Measurements from ENCODE around the gene RUNX2. TPM values are rescaled to one million over a fixed set of nuclear protein-coding genes. Genes with fewer than 3 reads are reported as not detected.

RUNX2 gene
- total and polyA plus RNA-seq, 4 donors = 0.09 to 1.5 (median 0.75) TPM

GRCh38 chr6:45696738-45697137 is 368.6 kb downstream of the RUNX2 start:
- no peaks in the 10 kb centered on the region for H3K36me3 ChIP-seq (ENCODE audit: control insufficient read depth in 4 of 4, insufficient read depth in 3 of 4, low read depth in 1 of 4, low read length in 3 of 4)
- H3K9me3 ChIP-seq (ENCODE audit: control insufficient read depth in 4 of 4, low read length in 3 of 4) = no peaks in the 10 kb centered on the region
- H3K27me3 ChIP-seq (ENCODE audit: control insufficient read depth in 4 of 4, insufficient read depth in 4 of 4, low read length in 3 of 4) = no peaks in the 10 kb centered on the region
- no peak for DNase-seq (ENCODE audit: low spot score)
- TF ChIP-seq HNF4G (IDR thresholded peaks at IDR 0.05) (no peak), FOXA2 (IDR thresholded peaks at IDR 0.05) (no peak), HNF4A (conservative IDR thresholded peaks at IDR 0.05) (no peak), RXRA (IDR thresholded peaks at IDR 0.05) (no peak)
- WGBS = 94% methylated on average over 1 of the region's 1 CpG
- H3K4me1 ChIP-seq (ENCODE audit: control insufficient read depth in 4 of 4, insufficient read depth in 4 of 4, low read length in 3 of 4) = no peaks in the 10 kb centered on the region
- no peak overlapping the region for H3K27ac ChIP-seq (ENCODE audit: low read depth in 1 of 2, low read length in 2 of 2)
- H3K4me3 ChIP-seq (ENCODE audit: low read depth in 1 of 3, low read length in 3 of 3) = no peak overlapping the region
- H3K9ac ChIP-seq (ENCODE audit: low read depth in 1 of 2, low read length in 2 of 2) = no peak overlapping the region

DNA sequence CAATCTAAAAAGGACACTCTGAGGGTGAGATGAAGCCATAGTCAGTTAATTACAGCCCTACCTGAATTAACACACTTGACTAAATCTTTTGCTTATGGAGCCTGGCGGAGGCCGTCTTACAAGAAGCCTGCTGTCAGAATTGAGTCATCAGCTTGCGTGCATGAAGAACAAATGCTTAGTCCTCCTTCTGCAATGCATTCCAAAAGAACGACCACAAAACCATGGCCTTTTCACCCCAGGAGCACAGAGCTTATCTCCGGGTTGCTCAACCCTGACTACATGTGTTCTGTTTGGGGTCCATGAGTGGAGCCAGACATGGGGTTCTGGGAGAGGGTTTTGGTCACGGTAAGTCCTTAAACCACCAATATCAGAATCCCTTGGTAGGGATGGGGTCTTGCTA is 369.5 kb downstream of the RUNX2 start:
- no peaks in the 10 kb centered on the region for H3K27me3 ChIP-seq (ENCODE audit: control insufficient read depth in 4 of 4, insufficient read depth in 4 of 4, low read length in 3 of 4)
- no peaks in the 10 kb centered on the region for H3K4me1 ChIP-seq (ENCODE audit: control insufficient read depth in 4 of 4, insufficient read depth in 4 of 4, low read length in 3 of 4)
- H3K27ac ChIP-seq (ENCODE audit: low read depth in 1 of 2, low read length in 2 of 2) = no peak overlapping the region
- no peaks in the 10 kb centered on the region for H3K36me3 ChIP-seq (ENCODE audit: control insufficient read depth in 4 of 4, insufficient read depth in 3 of 4, low read depth in 1 of 4, low read length in 3 of 4)
- TF ChIP-seq JUND (IDR thresholded peaks at IDR 0.05) = no peak
- TF ChIP-seq MAX (IDR thresholded peaks at IDR 0.05) = no peak
- no peak for TF ChIP-seq RXRA (IDR thresholded peaks at IDR 0.05)
- no peak for TF ChIP-seq EGR1 (IDR thresholded peaks at IDR 0.05; ENCODE audit: low read depth in 2 of 2)
- TF ChIP-seq SP1 (IDR thresholded peaks at IDR 0.05) = no peak
- TF ChIP-seq ZBTB33 (IDR thresholded peaks at IDR 0.05) = no peak
- TF ChIP-seq TAF1 (conservative IDR thresholded peaks at IDR 0.05) = no peak
- TF ChIP-seq HNF4G (IDR thresholded peaks at IDR 0.05) = no peak
- no peak for TF ChIP-seq NR2F2 (IDR thresholded peaks at IDR 0.05)
- TF ChIP-seq YY1 (IDR thresholded peaks at IDR 0.05) = no peak
- TF ChIP-seq, protein P1, sequence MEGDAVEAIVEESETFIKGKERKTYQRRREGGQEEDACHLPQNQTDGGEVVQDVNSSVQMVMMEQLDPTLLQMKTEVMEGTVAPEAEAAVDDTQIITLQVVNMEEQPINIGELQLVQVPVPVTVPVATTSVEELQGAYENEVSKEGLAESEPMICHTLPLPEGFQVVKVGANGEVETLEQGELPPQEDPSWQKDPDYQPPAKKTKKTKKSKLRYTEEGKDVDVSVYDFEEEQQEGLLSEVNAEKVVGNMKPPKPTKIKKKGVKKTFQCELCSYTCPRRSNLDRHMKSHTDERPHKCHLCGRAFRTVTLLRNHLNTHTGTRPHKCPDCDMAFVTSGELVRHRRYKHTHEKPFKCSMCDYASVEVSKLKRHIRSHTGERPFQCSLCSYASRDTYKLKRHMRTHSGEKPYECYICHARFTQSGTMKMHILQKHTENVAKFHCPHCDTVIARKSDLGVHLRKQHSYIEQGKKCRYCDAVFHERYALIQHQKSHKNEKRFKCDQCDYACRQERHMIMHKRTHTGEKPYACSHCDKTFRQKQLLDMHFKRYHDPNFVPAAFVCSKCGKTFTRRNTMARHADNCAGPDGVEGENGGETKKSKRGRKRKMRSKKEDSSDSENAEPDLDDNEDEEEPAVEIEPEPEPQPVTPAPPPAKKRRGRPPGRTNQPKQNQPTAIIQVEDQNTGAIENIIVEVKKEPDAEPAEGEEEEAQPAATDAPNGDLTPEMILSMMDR (IDR thresholded peaks at IDR 0.05; ENCODE audit: low read depth, low read length, missing input control) = no peak
- TF ChIP-seq REST (IDR thresholded peaks at IDR 0.05) = no peak
- TF ChIP-seq HNF4A (conservative IDR thresholded peaks at IDR 0.05) = no peak
- TF ChIP-seq FOXA1 (IDR thresholded peaks at IDR 0.05) = no peak
- TF ChIP-seq, protein P2, sequence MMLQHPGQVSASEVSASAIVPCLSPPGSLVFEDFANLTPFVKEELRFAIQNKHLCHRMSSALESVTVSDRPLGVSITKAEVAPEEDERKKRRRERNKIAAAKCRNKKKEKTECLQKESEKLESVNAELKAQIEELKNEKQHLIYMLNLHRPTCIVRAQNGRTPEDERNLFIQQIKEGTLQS (IDR thresholded peaks at IDR 0.05) = no peak
- no peak for TF ChIP-seq GABPA (IDR thresholded peaks at IDR 0.05 in 1 of 2, conservative IDR thresholded peaks at IDR 0.05 in 1 of 2)
- no peak for TF ChIP-seq RAD21 (IDR thresholded peaks at IDR 0.05)
- TF ChIP-seq FOXA2 (IDR thresholded peaks at IDR 0.05) = no peak
- H3K4me3 ChIP-seq (ENCODE audit: low read depth in 1 of 3, low read length in 3 of 3) = no peak overlapping the region
- DNase-seq (ENCODE audit: low spot score) = no peak
- 87% methylated on average over 6 of the region's 6 CpGs for WGBS
- H3K9me3 ChIP-seq (ENCODE audit: control insufficient read depth in 4 of 4, low read length in 3 of 4) = no peaks in the 10 kb centered on the region
- no peak overlapping the region for H3K9ac ChIP-seq (ENCODE audit: low read depth in 1 of 2, low read length in 2 of 2)

All from liver (tissue), 9 donors.